T-cell (primary cell): ENCODE results near the gene CHFR. TPM values are rescaled to one million over a fixed set of nuclear protein-coding genes. Genes with fewer than 3 reads are reported as not detected.
"Not testable (repeated sequence)": the region's sequence is repeated elsewhere in the genome, so short reads cannot be mapped to it uniquely, and the experiment has no call there.

Source experiments
- ATAC-seq, 4 experiments: fragments of 200-7000 bp in 3 of 4; fragments of 150-1000 bp in 1 of 4; cut with Tn5 transposase; replicated peaks in 1 of 4; 1 replicate in 3 of 4; 2 replicates in 1 of 4; pipeline ENCODE4 v1.10.0; 2021; ENCODE audit warnings: moderate library complexity in 3 of 4, mild to moderate bottlenecking in 2 of 4, moderate number of reproducible peaks in 1 of 4
- CTCF ChIA-PET, 2 donors: fragments of 300-600 bp; sonication (Branson Sonifier 250); formaldehyde crosslinking; loops; one replicate each; lab custom pipeline; 2022; ENCODE audit warnings: antibody characterized with exemption in 2 of 2; lab: Charles Lee
- POLR2A ChIA-PET, 2 donors: fragments of 300-600 bp; sonication (Branson Sonifier 250); formaldehyde crosslinking; loops; one replicate each; lab custom pipeline; 2022; ENCODE audit warnings: antibody characterized with exemption in 2 of 2; lab: Charles Lee
- DNase-seq, 35 experiments: peaks; one replicate each; pipeline versions ENCODE4 v3.0.0 to v3.0.0-alpha.2; 2013 to 2023
- H3K27ac ChIP-seq: one replicate; pipeline ENCODE4 v1.5.1; 2013; ENCODE audit warnings: low read length
- H3K27me3 ChIP-seq, 2 experiments: replicated peaks in 1 of 2; 1 replicate in 1 of 2; 2 replicates in 1 of 2; pipeline versions ENCODE4 v1.6.1 to v1.7.0; 2013; ENCODE audit warnings: low read length in 1 of 2, mixed read lengths in 1 of 2; ENCODE audit not compliant: control insufficient read depth in 2 of 2, insufficient read depth in 2 of 2; ENCODE audit errors: extremely low read depth in 1 of 2
- H3K36me3 ChIP-seq, 2 donors: 1 replicate in 1 of 2; 2 replicates in 1 of 2; pipeline versions ENCODE4 v1.6.1 to v1.7.0; 2013; ENCODE audit warnings: low read length in 1 of 2; ENCODE audit not compliant: control insufficient read depth in 2 of 2, insufficient read depth in 1 of 2; ENCODE audit errors: extremely low read depth in 1 of 2
- H3K4me1 ChIP-seq, 2 experiments: 1 replicate in 1 of 2; 2 replicates in 1 of 2; pipeline versions ENCODE4 v1.6.1 to v1.7.0; 2013; ENCODE audit warnings: low read length in 2 of 2, mixed read lengths in 1 of 2; ENCODE audit not compliant: insufficient read depth in 2 of 2, control insufficient read depth in 1 of 2; ENCODE audit errors: extremely low read depth in 1 of 2
- H3K4me3 ChIP-seq, 2 donors: 1 replicate in 1 of 2; 2 replicates in 1 of 2; pipeline versions ENCODE4 v1.5.1 to v1.7.0; 2013; ENCODE audit warnings: mild to moderate bottlenecking in 2 of 2, low read length in 1 of 2, moderate library complexity in 1 of 2; ENCODE audit not compliant: control insufficient read depth in 1 of 2; ENCODE audit errors: extremely low read depth in 1 of 2
- H3K9me3 ChIP-seq: 2 replicates; pipeline ENCODE4 v1.7.0; 2013
- H3K27ac Mint-ChIP-seq, 2 donors: one replicate each; pipeline ENCODE4 v1.8.0; 2020 to 2021; ENCODE audit warnings: mild to moderate bottlenecking in 2 of 2, mixed read lengths in 2 of 2
- H3K27me3 Mint-ChIP-seq, 2 donors: one replicate each; pipeline ENCODE4 v1.8.0; 2021 to 2022; ENCODE audit warnings: mixed read lengths in 2 of 2
- H3K36me3 Mint-ChIP-seq: one replicate; pipeline ENCODE4 v1.8.0; 2021; ENCODE audit warnings: mixed read lengths
- H3K4me1 Mint-ChIP-seq, 3 donors: one replicate each; pipeline ENCODE4 v1.8.0; 2020 to 2022; ENCODE audit warnings: mixed read lengths in 3 of 3, mild to moderate bottlenecking in 1 of 3
- H3K4me3 Mint-ChIP-seq, 3 donors: one replicate each; pipeline ENCODE4 v1.8.0; 2020 to 2022; ENCODE audit warnings: mild to moderate bottlenecking in 3 of 3, mixed read lengths in 3 of 3, moderate library complexity in 3 of 3
- H3K9me3 Mint-ChIP-seq, 3 donors: one replicate each; pipeline ENCODE4 v1.8.0; 2020 to 2022; ENCODE audit warnings: mixed read lengths in 3 of 3
- WGBS: methylation state at CpG from one replicate; pipeline ENCODE4 v1.1.5; 2013; ENCODE audit warnings: missing lambda C conversion rate; ENCODE audit not compliant: insufficient coverage; 5-methylcytosine and 5-hydroxymethylcytosine counted together
- total RNA-seq, 35 experiments: library from RNA in 6 of 35; stranded (reverse) in 6 of 35; fragments of 120-200 nt in 1 of 35; gene quantifications; one replicate each; pipeline versions ENCODE4 v1.2.1 to v1.2.4 and lab custom pipeline; 2013 to 2026

Gene CHFR
- total RNA-seq, 5 donors from 2014 or later (not counting 1 experiment from before 2014, with no cell fraction given), result 84.2 to 107 (median 86.0) TPM

- Mint-ChIP-seq H3K9me3 (no peaks in the 10 kb centered on the region), H3K4me1 (peaks cover 14 to 17% (median 16%) of the 10 kb centered on the region in 3 donors), H3K36me3 (peaks cover 38% of the 10 kb centered on the region), H3K27ac (no peak overlapping the region), H3K27me3 (no peaks in the 10 kb centered on the region), H3K4me3 (no peak overlapping the region)
- DNase-seq (no peak), ATAC-seq (no peak)
- 96% methylated on average over 8 of the region's 20 CpGs for WGBS
- ChIA-PET CTCF (no interaction called here), POLR2A (no interaction called here)
- H3K27ac ChIP-seq, result no peak overlapping the region
- no peaks in the 10 kb centered on the region for H3K9me3 ChIP-seq
- peaks cover 21 to 56% of the 10 kb centered on the region in 2 donors for H3K36me3 ChIP-seq
- no peak overlapping the region for H3K4me3 ChIP-seq
- peaks cover 11 to 19% of the 10 kb centered on the region in 2 experiments for H3K4me1 ChIP-seq
- H3K27me3 ChIP-seq, result no peaks in the 10 kb centered on the region
Measured at GRCh38 chr12:132840536-132840935, 46.9 kb downstream of the CHFR start.

DNA sequence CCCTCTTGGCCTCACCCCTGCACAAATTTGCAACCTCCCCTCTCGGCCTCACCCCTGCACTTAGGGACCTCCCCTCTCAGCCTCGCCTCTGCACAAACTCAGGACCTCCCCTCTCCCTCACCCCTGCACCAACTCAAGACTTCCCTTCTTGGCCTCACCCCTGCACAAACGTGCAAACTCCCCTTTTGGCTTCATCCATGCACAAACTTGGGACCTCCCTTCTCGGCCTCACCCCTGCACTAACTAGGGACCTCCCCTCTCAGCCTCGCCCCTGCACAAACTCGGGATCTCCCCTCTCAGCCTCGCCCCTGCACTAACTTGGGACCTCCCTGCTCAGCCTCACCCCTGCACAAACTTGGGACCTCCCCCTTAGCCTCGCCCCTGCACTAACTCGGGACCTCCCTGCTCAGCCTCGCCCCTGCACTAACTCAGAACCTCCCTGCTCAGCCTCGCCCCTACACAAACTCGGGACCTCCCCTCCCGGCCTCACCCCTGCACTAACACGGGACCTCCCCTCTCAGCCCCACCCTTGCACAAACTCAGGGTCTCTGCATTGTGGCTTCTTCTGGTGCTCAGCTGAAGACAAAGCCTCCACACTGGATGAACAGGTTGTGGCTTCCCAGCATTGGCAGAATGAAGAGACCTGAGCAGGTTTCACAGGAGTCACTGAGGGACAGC lies 47.7 kb downstream of the CHFR start:
- H3K9me3 Mint-ChIP-seq, result no peaks in the 10 kb centered on the region
- H3K27me3 Mint-ChIP-seq, result no peaks in the 10 kb centered on the region
- H3K4me1 Mint-ChIP-seq, result peaks cover 23 to 25% (median 24%) of the 10 kb centered on the region in 3 donors
- no peak overlapping the region for H3K27ac ChIP-seq
- H3K4me1 ChIP-seq, result peaks cover 18 to 27% of the 10 kb centered on the region in 2 experiments
- no peak overlapping the region for H3K4me3 ChIP-seq
- H3K27ac Mint-ChIP-seq, result peak overlapping the region in 1 of 2 donors; percentile 48
- H3K36me3 ChIP-seq, result peaks cover 21 to 50% of the 10 kb centered on the region in 2 donors
- H3K9me3 ChIP-seq, result no peaks in the 10 kb centered on the region
- POLR2A ChIA-PET, result no interaction called here
- DNase-seq (no peak), ATAC-seq (no peak)
- H3K27me3 ChIP-seq, result no peaks in the 10 kb centered on the region
- H3K4me3 Mint-ChIP-seq, result no peak overlapping the region
- peaks cover 37% of the 10 kb centered on the region for H3K36me3 Mint-ChIP-seq
- CTCF ChIA-PET, result no interaction called here
- WGBS, result 91% methylated on average over 14 of the region's 14 CpGs

- peak overlapping the region in 1 of 2 donors; percentile 10 for H3K4me3 ChIP-seq
- peaks cover 34 to 36% (median 36%) of the 10 kb centered on the region in 3 donors for H3K4me1 Mint-ChIP-seq
- no peaks in the 10 kb centered on the region for H3K27me3 Mint-ChIP-seq
- CTCF ChIA-PET, result no interaction called here
- H3K4me3 Mint-ChIP-seq, result peak overlapping the region in 1 of 3 donors; percentile 84
- H3K27ac Mint-ChIP-seq, result no peak overlapping the region
- no peaks in the 10 kb centered on the region for H3K9me3 ChIP-seq
- no peaks in the 10 kb centered on the region for H3K27me3 ChIP-seq
- no peak overlapping the region for H3K27ac ChIP-seq
- ATAC-seq, result no peak
- no peak for DNase-seq
- no peaks in the 10 kb centered on the region for H3K9me3 Mint-ChIP-seq
- H3K4me1 ChIP-seq, result peaks cover 24 to 39% of the 10 kb centered on the region in 2 experiments
- POLR2A ChIA-PET, result no interaction called here
- H3K36me3 Mint-ChIP-seq, result peaks cover 32% of the 10 kb centered on the region
- peaks cover 21 to 41% of the 10 kb centered on the region in 2 donors for H3K36me3 ChIP-seq
- WGBS, result 96% methylated on average over 15 of the region's 17 CpGs
Measured at GRCh38 chr12:132838410-132839080, 48.9 kb downstream of the CHFR start.

- ATAC-seq, result no peak
- H3K27ac ChIP-seq, result no peak overlapping the region
- peak overlapping the region in 1 of 3 donors; percentile 84 for H3K4me3 Mint-ChIP-seq
Measured at GRCh38 chr12:132837693-132838409, 49.6 kb downstream of the CHFR start.

GRCh38 chr12:132836795-132837331 lies 50.5 kb downstream of the CHFR start:
- Mint-ChIP-seq H3K36me3 (peaks cover 25% of the 10 kb centered on the region), H3K27me3 (no peaks in the 10 kb centered on the region), H3K4me3 (peak overlapping the region; percentile 54 to 84 (median 67)), H3K9me3 (no peaks in the 10 kb centered on the region), H3K27ac (peak overlapping the region; percentile 75 to 86), H3K4me1 (peaks cover 38 to 40% (median 40%) of the 10 kb centered on the region in 3 donors)
- peak overlapping the region in 1 of 2 donors; percentile 58 for H3K4me3 ChIP-seq
- no peak overlapping the region for H3K27ac ChIP-seq
- ChIA-PET CTCF (no interaction called here), POLR2A (no interaction called here)
- peaks cover 15 to 29% of the 10 kb centered on the region in 2 donors for H3K36me3 ChIP-seq
- 60% methylated on average over 4 of the region's 5 CpGs for WGBS
- peaks cover 24 to 42% of the 10 kb centered on the region in 2 experiments for H3K4me1 ChIP-seq
- ATAC-seq (no peak), DNase-seq (no peak)
- no peaks in the 10 kb centered on the region for H3K27me3 ChIP-seq
- no peaks in the 10 kb centered on the region for H3K9me3 ChIP-seq

More at GRCh38 chr12:132837693-132838409, 49.6 kb downstream of the CHFR start:
- no peaks in the 10 kb centered on the region for H3K27me3 Mint-ChIP-seq
- H3K36me3 ChIP-seq, result peaks cover 18 to 35% of the 10 kb centered on the region in 2 donors
- no peaks in the 10 kb centered on the region for H3K27me3 ChIP-seq
- H3K36me3 Mint-ChIP-seq, result peaks cover 30% of the 10 kb centered on the region
- peaks cover 24 to 42% of the 10 kb centered on the region in 2 experiments for H3K4me1 ChIP-seq
- ChIA-PET POLR2A (no interaction called here), CTCF (no interaction called here)
- DNase-seq, result no peak
- peaks cover 38 to 40% (median 40%) of the 10 kb centered on the region in 3 donors for H3K4me1 Mint-ChIP-seq
- H3K9me3 ChIP-seq, result no peaks in the 10 kb centered on the region
- no peaks in the 10 kb centered on the region for H3K9me3 Mint-ChIP-seq
- H3K4me3 ChIP-seq, result peak overlapping the region in 1 of 2 donors; percentile 10
- WGBS, result 87% methylated on average over 19 of the region's 27 CpGs
- H3K27ac Mint-ChIP-seq, result no peak overlapping the region

GRCh38 chr12:132836230-132836629 lies 51.2 kb downstream of the CHFR start:
- POLR2A ChIA-PET, result not testable (repeated sequence)
- peaks cover 38 to 40% (median 40%) of the 10 kb centered on the region in 3 donors for H3K4me1 Mint-ChIP-seq

More at GRCh38 chr12:132836230-132836629, 51.2 kb downstream of the CHFR start:
- H3K27me3 ChIP-seq, CTCF ChIA-PET, H3K9me3 Mint-ChIP-seq, H3K27me3 Mint-ChIP-seq, ATAC-seq, H3K9me3 ChIP-seq, H3K27ac ChIP-seq: not testable (repeated sequence)
- Histone ChIP-seq H3K4me3 (peak overlapping the region in 1 of 2 donors; percentile 58), H3K4me1 (peaks cover 24 to 42% of the 10 kb centered on the region in 2 experiments), H3K36me3 (peaks cover 8 to 23% of the 10 kb centered on the region in 2 donors)
- 46% methylated on average over 28 of the region's 30 CpGs for WGBS
- Mint-ChIP-seq H3K4me3 (peak overlapping the region; percentile 54 to 84 (median 67)), H3K36me3 (peaks cover 20% of the 10 kb centered on the region), H3K27ac (peak overlapping the region; percentile 64 to 86)
- DNase-seq, result peak in 1 of 35 experiments; percentile 30
